IMR-90 (cell line): ENCODE results near the gene FNIP2. TPM values are rescaled to one million over a fixed set of nuclear protein-coding genes. Genes with fewer than 3 reads are reported as not detected.

Experiments used
- ATAC-seq: fragments of 200-7000 bp; cut with Tn5 transposase; 2 replicates; pipeline ENCODE4 v1.9.1; 2020; ENCODE audit warnings: low read depth, mild to moderate bottlenecking, moderate library complexity
- BruUV-seq: library from RNA; stranded (reverse); fragments of 400-500 nt; replicated peaks from 2 replicates; lab custom pipeline; 2021; lab: Mats Ljungman, UMichigan
- CTCF ChIA-PET: fragments of 300-600 bp; formaldehyde crosslinking; extraction: SDS; loops from one replicate; lab custom pipeline; 2021; ENCODE audit warnings: antibody characterized with exemption; lab: Yijun Ruan, JAX
- POLR2A ChIA-PET: fragments of 300-600 bp; sonication (Branson Sonifier 250); formaldehyde crosslinking; loops from one replicate; lab custom pipeline; 2022; ENCODE audit warnings: antibody characterized with exemption; ENCODE audit not compliant: unreplicated experiment; lab: Charles Lee
- DNase-seq: peaks from one replicate; pipeline ENCODE4 v3.0.0; 2013
- H2AFZ ChIP-seq: replicated peaks from 2 replicates; pipeline ENCODE3; 2013; ENCODE audit warnings: low read length, mild to moderate bottlenecking; ENCODE audit not compliant: poor library complexity
- H2AK5ac ChIP-seq: 2 replicates; pipeline ENCODE4 v1.6.1; 2013; ENCODE audit warnings: low read depth, low read length, inconsistent platforms
- H2AK9ac ChIP-seq: replicated peaks from 2 replicates; pipeline ENCODE3; 2013; ENCODE audit warnings: mild to moderate bottlenecking, low read depth, low read length, moderate library complexity; ENCODE audit not compliant: poor library complexity
- H2BK120ac ChIP-seq: 2 replicates; pipeline ENCODE4 v1.6.1; 2013; ENCODE audit warnings: low read depth, low read length, inconsistent platforms
- H2BK15ac ChIP-seq: 3 replicates; pipeline ENCODE4 v1.6.1; 2013; ENCODE audit warnings: low read depth, low read length, inconsistent platforms
- H2BK20ac ChIP-seq: 2 replicates; pipeline ENCODE4 v1.6.1; 2013; ENCODE audit warnings: low read depth, mild to moderate bottlenecking, inconsistent platforms, low read length, moderate library complexity
- H2BK5ac ChIP-seq: 2 replicates; pipeline ENCODE4 v1.6.1; 2013; ENCODE audit warnings: mild to moderate bottlenecking, low read depth, low read length, inconsistent platforms; ENCODE audit not compliant: poor library complexity, severe bottlenecking
- H3K14ac ChIP-seq: replicated peaks from 2 replicates; pipeline ENCODE4 v1.6.1; 2013; ENCODE audit warnings: low read depth, low read length, inconsistent platforms
- H3K18ac ChIP-seq: 2 replicates; pipeline ENCODE4 v1.6.1; 2013; ENCODE audit warnings: low read depth, low read length, control low read depth
- H3K23ac ChIP-seq: 2 replicates; pipeline ENCODE4 v1.6.1; 2013; ENCODE audit warnings: low read depth, low read length, inconsistent platforms
- H3K27ac ChIP-seq: 2 replicates; pipeline ENCODE4 v1.5.1; 2013; ENCODE audit warnings: mild to moderate bottlenecking, control low read depth, low read length; ENCODE audit not compliant: insufficient read depth
- H3K27me3 ChIP-seq: 2 replicates; pipeline ENCODE4 v1.6.1; 2013; ENCODE audit warnings: low read length; ENCODE audit not compliant: control insufficient read depth, insufficient read depth
- H3K36me3 ChIP-seq: 2 replicates; pipeline ENCODE4 v1.6.1; 2013; ENCODE audit warnings: low read length, mixed read lengths; ENCODE audit not compliant: control insufficient read depth, insufficient read depth
- H3K4ac ChIP-seq: 2 replicates; pipeline ENCODE4 v1.6.1; 2013; ENCODE audit warnings: low read depth, low read length, inconsistent platforms
- H3K4me1 ChIP-seq: 2 replicates; pipeline ENCODE4 v1.6.1; 2013; ENCODE audit warnings: low read length, mixed read lengths; ENCODE audit not compliant: control insufficient read depth, insufficient read depth
- H3K4me2 ChIP-seq: 2 replicates; pipeline ENCODE4 v1.6.1; 2013; ENCODE audit warnings: low read depth, mild to moderate bottlenecking, control low read depth, low read length, moderate library complexity
- H3K4me3 ChIP-seq: 2 replicates; pipeline ENCODE4 v1.5.1; 2013; ENCODE audit warnings: low read depth, mild to moderate bottlenecking, control low read depth, low read length, moderate library complexity; ENCODE audit not compliant: insufficient read depth
- H3K56ac ChIP-seq: 2 replicates; pipeline ENCODE4 v1.6.1; 2013; ENCODE audit warnings: low read length, inconsistent platforms; ENCODE audit not compliant: insufficient read depth; ENCODE audit errors: extremely low read depth
- H3K79me1 ChIP-seq, 2 experiments: 2 replicates each; pipeline ENCODE4 v1.6.1; 2013; ENCODE audit warnings: low read length in 2 of 2, inconsistent platforms in 1 of 2, low read depth in 1 of 2
- H3K9ac ChIP-seq: 2 replicates; pipeline ENCODE4 v1.6.1; 2013; ENCODE audit warnings: low read depth, low read length, control low read depth
- H3K9me1 ChIP-seq: 2 replicates; pipeline ENCODE4 v1.6.1; 2013; ENCODE audit warnings: low read length, inconsistent platforms; ENCODE audit not compliant: insufficient read depth
- H3K9me3 ChIP-seq: 2 replicates; pipeline ENCODE4 v1.6.1; 2013; ENCODE audit warnings: low read length; ENCODE audit not compliant: control insufficient read depth, insufficient read depth
- H4K20me1 ChIP-seq: 2 replicates; pipeline ENCODE4 v1.6.1; 2013; ENCODE audit warnings: low read length, inconsistent platforms; ENCODE audit not compliant: insufficient read depth
- H4K5ac ChIP-seq: 2 replicates; pipeline ENCODE4 v1.6.1; 2013; ENCODE audit warnings: mild to moderate bottlenecking, low read depth, low read length, control low read depth
- H4K8ac ChIP-seq, 2 experiments: 2 replicates each; pipeline ENCODE4 v1.6.1; 2013; ENCODE audit warnings: low read depth in 2 of 2, low read length in 2 of 2, control low read depth in 1 of 2, inconsistent platforms in 1 of 2
- H4K91ac ChIP-seq: 2 replicates; pipeline ENCODE4 v1.6.1; 2013; ENCODE audit warnings: low read depth, low read length, inconsistent platforms; ENCODE audit not compliant: insufficient read depth
- BHLHE40 ChIP-seq: fragments of 150-350 bp; IDR thresholded peaks from 2 replicates; pipeline ENCODE4 v1.6.1; 2016; ENCODE audit warnings: mild to moderate bottlenecking, low read depth, low read length
- CEBPB ChIP-seq: IDR thresholded peaks from 2 replicates; pipeline ENCODE4 v1.6.1; 2012; ENCODE audit warnings: low read depth, low read length, improper control_type of control experiment
- CHD1 ChIP-seq: IDR thresholded peaks from 2 replicates; pipeline ENCODE4 v1.6.1; 2012; ENCODE audit warnings: low read depth, low read length, improper control_type of control experiment
- ELK1 ChIP-seq: fragments of 150-350 bp; IDR thresholded peaks from 2 replicates; pipeline ENCODE4 v1.6.1; 2016; ENCODE audit warnings: low read depth, mild to moderate bottlenecking, low read length, moderate library complexity, borderline replicate concordance
- FOS ChIP-seq: fragments of 150-350 bp; IDR thresholded peaks from 2 replicates; pipeline ENCODE4 v1.6.1; 2016; ENCODE audit warnings: low read depth, low read length
- MAFK ChIP-seq: IDR thresholded peaks from 2 replicates; pipeline ENCODE4 v1.6.1; 2012; ENCODE audit warnings: low read depth, low read length, improper control_type of control experiment
- MAZ ChIP-seq: IDR thresholded peaks from 2 replicates; pipeline ENCODE4 v1.6.1; 2012; ENCODE audit warnings: low read depth, mild to moderate bottlenecking, low read length, improper control_type of control experiment, moderate library complexity, borderline replicate concordance
- MXI1 ChIP-seq: IDR thresholded peaks from 2 replicates; pipeline ENCODE4 v1.6.1; 2012; ENCODE audit warnings: low read depth, mild to moderate bottlenecking, low read length, moderate library complexity, borderline replicate concordance
- NFE2L2 ChIP-seq: fragments of 150-350 bp; IDR thresholded peaks from 2 replicates; pipeline ENCODE4 v1.6.1; 2016; ENCODE audit warnings: low read depth, mild to moderate bottlenecking, low read length
- POLR2A ChIP-seq: IDR thresholded peaks from 2 replicates; pipeline ENCODE4 v1.6.1; 2012; ENCODE audit warnings: mild to moderate bottlenecking, low read depth, low read length
- RAD21 ChIP-seq: IDR thresholded peaks from 2 replicates; pipeline ENCODE4 v1.6.1; 2012; ENCODE audit warnings: low read length, improper control_type of control experiment
- RCOR1 ChIP-seq: IDR thresholded peaks from 2 replicates; pipeline ENCODE4 v1.6.1; 2012; ENCODE audit warnings: mild to moderate bottlenecking, low read length, improper control_type of control experiment; ENCODE audit not compliant: insufficient replicate concordance
- RFX5 ChIP-seq: IDR thresholded peaks from 2 replicates; pipeline ENCODE4 v1.8.0; 2012; ENCODE audit warnings: low read depth, mild to moderate bottlenecking, low read length, moderate library complexity
- SMC3 ChIP-seq: fragments of 150-350 bp; IDR thresholded peaks from 2 replicates; pipeline ENCODE4 v1.6.1; 2016; ENCODE audit warnings: low read depth, mild to moderate bottlenecking, antibody characterized with exemption, low read length, moderate library complexity
- WGBS, 2 experiments: methylation state at CpG; one replicate each; pipeline versions ENCODE4 v1.1.5 to v1.1.7; 2013; ENCODE audit warnings: missing lambda C conversion rate in 2 of 2; ENCODE audit not compliant: insufficient read length in 1 of 2; ENCODE audit errors: extremely low coverage in 2 of 2; 5-methylcytosine and 5-hydroxymethylcytosine counted together
- dilution Hi-C: fragments of 300-500 bp; cut with HindIII; formaldehyde crosslinking; loops from one replicate; pipeline ENCODE4 v1.14.3; 2018; ENCODE audit warnings: low sequenced_read_pairs; ENCODE audit not compliant: unreplicated experiment
- in situ Hi-C: fragments of 300-500 bp; cut with MboI; formaldehyde crosslinking; loops from 3 replicates; pipeline ENCODE4 v1.14.3; 2019; ENCODE audit warnings: low sequenced_read_pairs, inconsistent platforms, mixed read lengths
- intact Hi-C: fragments of 100-400 bp; cut with micrococcal nuclease; formaldehyde crosslinking; loops from 2 replicates; pipeline ENCODE4 v1.10.0; 2022
- polyA plus RNA-seq, 3 experiments: library from polyadenylated mRNA; depleted of rRNA; stranded (reverse); fragments of >200 nt; gene quantifications; 2 replicates each; pipeline ENCODE4 v1.2.3, GENCODE V29; 2012; ENCODE audit warnings: low replicate concordance in 1 of 3
- total RNA-seq: library from RNA; depleted of rRNA; stranded (reverse); fragments of >200 nt; gene quantifications from 2 replicates; pipeline ENCODE4 v1.2.3, GENCODE V29; 2012
- TF ChIP-seq, protein P1 (sequence below): conservative IDR thresholded peaks from 2 replicates; pipeline ENCODE4 v1.5.1; 2012; ENCODE audit warnings: mild to moderate bottlenecking, low read depth, low read length, improper control_type of control experiment
- TF ChIP-seq, protein P2 (sequence below): fragments of 150-350 bp; IDR thresholded peaks from 2 replicates; pipeline ENCODE4 v1.6.1; 2017; ENCODE audit warnings: mild to moderate bottlenecking, antibody characterized with exemption, low read length, low read depth

Gene FNIP2
- total and polyA plus RNA-seq, 2 of the 4 experiments (the other 2 are of a cell fraction): 4.7 to 24.6 TPM

GRCh38 chr4:158816955-158817354 is 48.1 kb downstream of the FNIP2 start:
- BruUV-seq: no TSS peak
- ATAC-seq: no peak
- intact Hi-C loops: no loop called here

More at GRCh38 chr4:158816955-158817354, 48.1 kb downstream of the FNIP2 start:
- no peak overlapping the region for H2BK120ac ChIP-seq
- H3K14ac ChIP-seq: no peak overlapping the region
- H3K56ac ChIP-seq: no peak overlapping the region
- no peak overlapping the region for H3K27ac ChIP-seq
- no peak overlapping the region for H4K8ac ChIP-seq
- no peak overlapping the region for H2AK9ac ChIP-seq
- H2AK5ac ChIP-seq: no peak overlapping the region
- H3K4ac ChIP-seq: no peak overlapping the region
- H3K18ac ChIP-seq: no peak overlapping the region
- H3K27me3 ChIP-seq: no peaks in the 10 kb centered on the region
- H2BK20ac ChIP-seq: no peak overlapping the region
- H3K23ac ChIP-seq: no peak overlapping the region
- H3K4me2 ChIP-seq: no peak overlapping the region
- H3K9me1 ChIP-seq: peaks cover 12% of the 10 kb centered on the region
- no peak overlapping the region for H3K9ac ChIP-seq
- H3K36me3 ChIP-seq: no peaks in the 10 kb centered on the region
- no peaks in the 10 kb centered on the region for H4K20me1 ChIP-seq
- H3K4me3 ChIP-seq: no peak overlapping the region
- DNase-seq: no peak
- CTCF ChIA-PET: no interaction called here
- no peak overlapping the region for H4K5ac ChIP-seq
- dilution Hi-C loops (no loop called here), in situ Hi-C loops (no loop called here)
- no peak overlapping the region for H4K91ac ChIP-seq
- H3K9me3 ChIP-seq: no peaks in the 10 kb centered on the region
- no peak for TF ChIP-seq MAZ
- TF ChIP-seq RFX5: no peak
- TF ChIP-seq BHLHE40: no peak
- no peak for TF ChIP-seq CHD1
- TF ChIP-seq, protein P1, sequence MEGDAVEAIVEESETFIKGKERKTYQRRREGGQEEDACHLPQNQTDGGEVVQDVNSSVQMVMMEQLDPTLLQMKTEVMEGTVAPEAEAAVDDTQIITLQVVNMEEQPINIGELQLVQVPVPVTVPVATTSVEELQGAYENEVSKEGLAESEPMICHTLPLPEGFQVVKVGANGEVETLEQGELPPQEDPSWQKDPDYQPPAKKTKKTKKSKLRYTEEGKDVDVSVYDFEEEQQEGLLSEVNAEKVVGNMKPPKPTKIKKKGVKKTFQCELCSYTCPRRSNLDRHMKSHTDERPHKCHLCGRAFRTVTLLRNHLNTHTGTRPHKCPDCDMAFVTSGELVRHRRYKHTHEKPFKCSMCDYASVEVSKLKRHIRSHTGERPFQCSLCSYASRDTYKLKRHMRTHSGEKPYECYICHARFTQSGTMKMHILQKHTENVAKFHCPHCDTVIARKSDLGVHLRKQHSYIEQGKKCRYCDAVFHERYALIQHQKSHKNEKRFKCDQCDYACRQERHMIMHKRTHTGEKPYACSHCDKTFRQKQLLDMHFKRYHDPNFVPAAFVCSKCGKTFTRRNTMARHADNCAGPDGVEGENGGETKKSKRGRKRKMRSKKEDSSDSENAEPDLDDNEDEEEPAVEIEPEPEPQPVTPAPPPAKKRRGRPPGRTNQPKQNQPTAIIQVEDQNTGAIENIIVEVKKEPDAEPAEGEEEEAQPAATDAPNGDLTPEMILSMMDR: no peak
- TF ChIP-seq ELK1: no peak
- TF ChIP-seq, protein P2, sequence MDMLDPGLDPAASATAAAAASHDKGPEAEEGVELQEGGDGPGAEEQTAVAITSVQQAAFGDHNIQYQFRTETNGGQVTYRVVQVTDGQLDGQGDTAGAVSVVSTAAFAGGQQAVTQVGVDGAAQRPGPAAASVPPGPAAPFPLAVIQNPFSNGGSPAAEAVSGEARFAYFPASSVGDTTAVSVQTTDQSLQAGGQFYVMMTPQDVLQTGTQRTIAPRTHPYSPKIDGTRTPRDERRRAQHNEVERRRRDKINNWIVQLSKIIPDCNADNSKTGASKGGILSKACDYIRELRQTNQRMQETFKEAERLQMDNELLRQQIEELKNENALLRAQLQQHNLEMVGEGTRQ: no peak
- TF ChIP-seq RAD21: no peak
- TF ChIP-seq CEBPB: no peak
- TF ChIP-seq RCOR1: no peak
- no peak for TF ChIP-seq SMC3
- TF ChIP-seq MXI1: no peak
- TF ChIP-seq MAFK: no peak
- no peak for TF ChIP-seq NFE2L2
- no peak for TF ChIP-seq POLR2A
- TF ChIP-seq FOS: no peak
- no CpG with 5 or more reads among the region's 1 CpG for WGBS, 2 experiments
- peaks cover 29 to 54% of the 10 kb centered on the region in 2 experiments for H3K79me1 ChIP-seq
- peaks cover 19% of the 10 kb centered on the region for H3K4me1 ChIP-seq
- H2BK5ac ChIP-seq: no peak overlapping the region
- no peak overlapping the region for H2BK15ac ChIP-seq
- POLR2A ChIA-PET: no interaction called here
- no peak overlapping the region for H2AFZ ChIP-seq
